ENCODE data around the gene SERTAD2.
A peak's percentile ranks its signal among the peaks of the same experiment; 100 is the strongest.

The SERTAD2 gene

DNA sequence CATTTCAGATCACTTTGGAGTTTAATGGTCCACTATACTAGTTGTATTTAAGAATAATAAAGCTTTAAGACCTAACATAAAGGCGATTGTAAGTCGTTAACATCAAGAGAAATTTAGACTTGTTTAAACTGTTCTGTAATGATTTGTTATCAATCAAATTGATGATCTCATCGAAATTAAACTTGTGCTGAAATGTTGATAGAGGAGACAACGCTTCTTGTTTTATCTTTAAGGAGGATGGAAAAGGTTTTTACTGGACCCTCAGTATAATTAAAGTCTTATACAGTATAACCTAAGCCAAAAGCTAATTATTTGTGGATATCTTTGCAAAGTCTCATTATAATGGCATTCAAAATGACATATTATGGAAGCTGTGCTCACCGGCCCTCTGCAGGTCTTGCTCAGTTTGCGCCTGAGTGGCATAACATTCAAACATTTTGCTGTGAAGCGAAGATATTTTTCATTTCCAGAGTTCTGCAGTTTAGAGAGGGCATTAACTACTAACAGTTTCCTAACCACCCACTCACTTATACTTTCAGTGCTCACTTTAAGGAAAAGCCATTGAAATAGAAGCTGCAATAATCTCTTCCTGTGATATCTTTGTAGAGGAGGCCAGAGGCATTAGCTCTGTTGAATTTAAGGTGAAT lies 1.4 kb upstream of the SERTAD2 start:
- H3K9ac ChIP-seq = peak overlapping the region; percentile 89; the same call in 1 of the 2 replicates

DNA sequence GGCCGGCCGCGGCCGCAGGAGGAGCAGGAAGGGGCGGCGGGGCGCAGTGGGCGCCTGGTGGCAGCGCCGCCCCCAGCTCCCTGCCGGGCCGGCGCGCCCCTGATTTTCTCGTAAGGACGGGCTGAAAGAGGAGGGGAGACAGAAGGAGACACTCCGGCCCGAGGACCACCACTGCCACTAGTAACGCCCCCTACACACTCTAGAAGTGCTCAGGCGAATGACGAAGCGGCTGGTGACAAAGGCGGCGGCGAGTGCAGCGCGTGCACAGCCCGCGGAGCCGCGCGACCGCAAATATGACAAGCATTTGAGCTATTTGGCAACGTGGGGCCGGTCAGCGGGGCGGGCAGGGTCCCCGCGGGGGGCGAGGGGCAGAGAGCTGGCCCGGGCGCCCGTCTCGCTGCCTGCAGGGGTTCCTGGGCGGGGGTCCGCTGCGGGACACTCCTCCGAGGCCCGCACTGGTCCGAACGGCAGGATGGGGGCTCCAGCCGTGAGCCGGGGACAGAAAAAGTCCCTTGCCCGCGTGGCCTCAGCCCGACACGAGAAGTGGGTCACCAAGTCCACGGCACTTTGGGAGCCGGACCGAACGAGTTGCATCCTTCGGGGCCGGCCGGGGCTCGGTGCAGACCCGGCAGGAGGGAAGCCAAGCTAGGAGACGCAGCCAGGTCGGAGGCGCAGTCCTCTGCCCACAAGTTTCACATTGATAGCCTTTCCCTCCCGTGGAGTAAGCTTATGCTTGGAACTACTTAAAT lies 524 bp upstream of the SERTAD2 start:
- no peaks in the 10 kb centered on the region; the same call in 1 of the 2 replicates for H4K20me1 ChIP-seq (ENCODE audit: insufficient read depth)
- no peak for TF ChIP-seq CTCF (conservative IDR thresholded peaks at IDR 0.05; ENCODE audit: low read depth, low read length)
- peak overlapping the region; percentile 78 for H2AFZ ChIP-seq (ENCODE audit: low read depth)
- H3K27me3 ChIP-seq (ENCODE audit: insufficient read depth, low read depth) = no peaks in the 10 kb centered on the region
- H3K79me2 ChIP-seq (ENCODE audit: insufficient read depth, low read depth) = peaks cover 40% of the 10 kb centered on the region
- H3K4me3 ChIP-seq (IDR thresholded peaks at IDR 0.05; ENCODE audit: insufficient read depth, low read depth, low read length) = peak overlapping the region; percentile 91
- H3K4me1 ChIP-seq (ENCODE audit: low read depth, poor library complexity, severe bottlenecking) = peaks cover 55% of the 10 kb centered on the region
- H3K9ac ChIP-seq = peak overlapping the region; percentile 89
- no peaks in the 10 kb centered on the region for H3K36me3 ChIP-seq (ENCODE audit: insufficient read depth)
- H3K27ac ChIP-seq = peak overlapping the region; percentile 71
- peak overlapping the region; percentile 86 for H3K4me2 ChIP-seq

More for the DNA sequence above, 1.4 kb upstream of the SERTAD2 start:
- Histone ChIP-seq H3K27ac (peak overlapping the region; percentile 71), H4K20me1 (ENCODE audit: insufficient read depth) (no peaks in the 10 kb centered on the region; the same call in 1 of the 2 replicates), H2AFZ (ENCODE audit: low read depth) (peak overlapping the region; percentile 78; the same call in 1 of the 2 replicates), H3K27me3 (ENCODE audit: insufficient read depth, low read depth) (no peaks in the 10 kb centered on the region), H3K4me1 (ENCODE audit: low read depth, poor library complexity, severe bottlenecking) (peaks cover 46% of the 10 kb centered on the region), H3K4me2 (peak overlapping the region; percentile 86), H3K79me2 (ENCODE audit: insufficient read depth, low read depth) (peaks cover 30% of the 10 kb centered on the region), H3K4me3 (IDR thresholded peaks at IDR 0.05; ENCODE audit: insufficient read depth, low read depth, low read length) (no peak overlapping the region), H3K36me3 (ENCODE audit: insufficient read depth) (no peaks in the 10 kb centered on the region)
- peak; percentile 52; the same call in 1 of the 2 replicates for TF ChIP-seq CTCF (conservative IDR thresholded peaks at IDR 0.05; ENCODE audit: low read depth, low read length)

- Histone ChIP-seq H3K4me3 (IDR thresholded peaks at IDR 0.05; ENCODE audit: insufficient read depth, low read depth, low read length) (peak overlapping the region; percentile 96), H3K27ac (peak overlapping the region; percentile 95), H4K20me1 (ENCODE audit: insufficient read depth) (no peaks in the 10 kb centered on the region; the same call in 1 of the 2 replicates), H3K4me1 (ENCODE audit: low read depth, poor library complexity, severe bottlenecking) (peaks cover 73% of the 10 kb centered on the region), H3K27me3 (ENCODE audit: insufficient read depth, low read depth) (no peaks in the 10 kb centered on the region), H3K4me2 (peak overlapping the region; percentile 58), H2AFZ (ENCODE audit: low read depth) (peak overlapping the region; percentile 70), H3K36me3 (ENCODE audit: insufficient read depth) (no peaks in the 10 kb centered on the region), H3K79me2 (ENCODE audit: insufficient read depth, low read depth) (peaks cover 57% of the 10 kb centered on the region), H3K9ac (peak overlapping the region; percentile 93)
- no peak for TF ChIP-seq CTCF (conservative IDR thresholded peaks at IDR 0.05; ENCODE audit: low read depth, low read length)
Measured at GRCh38 chr2:64652231-64653108, 1.2 kb downstream of the SERTAD2 start.

DNA sequence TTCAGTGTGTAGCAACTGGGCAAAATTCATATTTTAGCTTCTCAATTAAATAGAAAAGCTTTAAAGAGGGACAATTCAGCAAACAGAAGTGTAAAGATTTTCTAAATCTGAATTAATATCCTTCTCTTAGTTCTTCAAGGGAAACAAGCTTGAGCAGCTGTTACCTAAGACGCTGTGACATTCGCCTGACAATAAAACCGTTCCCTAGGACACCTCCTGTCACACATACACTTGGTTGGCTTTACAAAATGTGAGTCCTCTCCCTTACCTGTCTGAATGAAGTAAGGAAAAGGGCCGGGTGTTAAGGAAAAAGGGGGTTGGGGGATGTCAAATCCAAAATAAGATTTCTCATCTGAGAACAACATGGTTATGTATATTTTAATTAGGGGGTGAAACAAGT lies 2.1 kb downstream of the SERTAD2 start:
- Histone ChIP-seq H3K36me3 (ENCODE audit: insufficient read depth) (no peaks in the 10 kb centered on the region), H3K79me2 (ENCODE audit: insufficient read depth, low read depth) (peaks cover 66% of the 10 kb centered on the region), H4K20me1 (ENCODE audit: insufficient read depth) (no peaks in the 10 kb centered on the region; the same call in 1 of the 2 replicates), H2AFZ (ENCODE audit: low read depth) (no peak overlapping the region), H3K9ac (peak overlapping the region; percentile 93; the same call in 1 of the 2 replicates), H3K4me2 (peak overlapping the region; percentile 58), H3K27ac (peak overlapping the region; percentile 95; the same call in 1 of the 2 replicates), H3K4me3 (IDR thresholded peaks at IDR 0.05; ENCODE audit: insufficient read depth, low read depth, low read length) (no peak overlapping the region), H3K27me3 (ENCODE audit: insufficient read depth, low read depth) (no peaks in the 10 kb centered on the region), H3K4me1 (ENCODE audit: low read depth, poor library complexity, severe bottlenecking) (peaks cover 76% of the 10 kb centered on the region)
- TF ChIP-seq CTCF (conservative IDR thresholded peaks at IDR 0.05; ENCODE audit: low read depth, low read length) = no peak

All from KMS-11 (cell line).